SJCRH30 (cell line): ENCODE data around the gene PGC. TPM values are rescaled to one million over a fixed set of nuclear protein-coding genes. Genes with fewer than 3 reads are reported as not detected.

Experiments used
- DNase-seq, 2 experiments: peaks; one replicate each; pipeline ENCODE4 v3.0.0-alpha.2; 2015 to 2020
- H3K27ac ChIP-seq: fragments of 250-450 bp; sonication (Bioruptor Pico); 2 replicates; pipeline ENCODE4 v1.5.1; 2020; ENCODE audit warnings: mild to moderate bottlenecking, moderate library complexity
- H3K27me3 ChIP-seq: fragments of 250-450 bp; sonication (Bioruptor Pico); 2 replicates; pipeline ENCODE4 v1.5.1; 2020; ENCODE audit warnings: mild to moderate bottlenecking, moderate library complexity
- H3K36me3 ChIP-seq: fragments of 250-450 bp; sonication (Bioruptor Pico); 2 replicates; pipeline ENCODE4 v1.5.1; 2020; ENCODE audit warnings: mild to moderate bottlenecking, moderate library complexity
- H3K4me1 ChIP-seq: fragments of 250-450 bp; sonication (Bioruptor Pico); 2 replicates; pipeline ENCODE4 v1.5.1; 2020; ENCODE audit warnings: mild to moderate bottlenecking, moderate library complexity
- H3K4me3 ChIP-seq: fragments of 250-450 bp; sonication (Bioruptor Pico); 2 replicates; pipeline ENCODE4 v1.5.1; 2020; ENCODE audit warnings: mild to moderate bottlenecking, moderate library complexity
- H3K9me3 ChIP-seq: fragments of 250-450 bp; sonication (Bioruptor Pico); replicated peaks from 2 replicates; pipeline ENCODE4 v1.5.1; 2020; ENCODE audit warnings: mild to moderate bottlenecking, moderate library complexity
- total RNA-seq: library from RNA; depleted of rRNA; stranded (reverse); fragments of >200 nt; shearing (Covaris generic); gene quantifications from 2 replicates; pipeline ENCODE4 v1.2.3, GENCODE V29; 2014

Gene PGC
- total RNA-seq, 1 experiment from 2014 or later: not detected

DNA sequence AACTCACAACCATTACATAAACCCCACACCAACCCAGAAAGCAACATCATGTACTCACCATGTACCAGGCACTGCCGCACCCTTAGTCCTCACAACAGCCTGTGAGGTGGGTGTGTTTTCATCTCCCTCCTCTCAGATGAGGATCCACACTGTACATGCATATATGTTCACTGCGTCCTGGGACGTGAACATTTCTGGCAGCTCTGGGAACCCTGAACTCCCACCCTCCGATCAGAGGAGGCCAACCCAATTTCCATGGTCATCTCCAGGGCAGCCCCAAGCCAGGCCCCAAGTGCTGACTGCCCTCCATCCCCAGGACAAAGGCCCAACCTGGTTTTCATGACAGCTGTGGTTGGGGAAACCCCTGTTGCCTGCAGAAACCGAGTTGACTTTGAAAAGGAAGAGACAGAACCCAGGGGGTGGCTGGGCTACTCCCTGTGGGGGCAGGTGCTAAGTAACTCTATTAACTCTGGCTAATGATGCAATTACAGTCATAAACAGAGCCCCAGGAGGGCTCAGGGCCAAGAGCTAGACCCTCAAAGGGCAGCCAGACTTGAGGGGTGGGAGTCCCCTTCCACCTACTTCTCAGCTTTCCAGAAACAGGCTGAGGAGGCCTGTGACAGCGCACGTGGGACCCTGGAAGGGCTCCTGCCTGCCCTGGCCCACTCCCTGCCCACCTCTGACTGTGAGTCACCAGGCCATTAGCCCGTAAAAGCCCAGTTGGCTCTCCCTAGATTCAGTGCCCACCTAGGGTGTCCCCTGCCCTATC is 14.4 kb downstream of the PGC start:
- H3K27ac ChIP-seq: no peak overlapping the region
- peaks cover 6% of the 10 kb centered on the region; the same call in 1 of the 2 replicates for H3K4me1 ChIP-seq
- H3K4me3 ChIP-seq: no peak overlapping the region

DNA sequence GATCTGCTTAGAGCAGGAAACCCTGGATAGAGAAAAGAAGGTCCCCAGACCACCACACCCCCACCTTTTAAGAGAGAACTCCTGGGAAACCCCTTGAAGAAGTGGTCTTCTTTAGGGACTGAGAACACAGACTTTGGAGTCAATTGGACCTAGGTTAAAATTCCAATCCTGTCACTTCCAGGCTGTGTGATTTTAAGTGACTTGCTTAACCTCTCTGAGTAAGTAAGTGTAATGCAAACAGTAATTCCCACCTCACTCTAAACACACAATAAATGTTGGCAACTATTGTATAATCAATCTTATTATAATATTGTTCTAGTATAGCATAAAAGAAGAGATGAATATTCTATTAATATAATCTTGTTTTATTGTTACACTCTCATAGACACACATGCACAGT is 15.0 kb downstream of the PGC start:
- Histone ChIP-seq H3K9me3 (no peaks in the 10 kb centered on the region), H3K4me1 (peaks cover 6% of the 10 kb centered on the region; the same call in 1 of the 2 replicates), H3K27ac (no peak overlapping the region), H3K27me3 (peaks cover 26% of the 10 kb centered on the region), H3K4me3 (no peak overlapping the region), H3K36me3 (no peaks in the 10 kb centered on the region)
- DNase-seq: no peak

More for the DNA sequence above, 14.4 kb downstream of the PGC start:
- no peak for DNase-seq
- H3K36me3 ChIP-seq: no peaks in the 10 kb centered on the region
- H3K9me3 ChIP-seq: no peaks in the 10 kb centered on the region
- peaks cover 20% of the 10 kb centered on the region for H3K27me3 ChIP-seq

DNA sequence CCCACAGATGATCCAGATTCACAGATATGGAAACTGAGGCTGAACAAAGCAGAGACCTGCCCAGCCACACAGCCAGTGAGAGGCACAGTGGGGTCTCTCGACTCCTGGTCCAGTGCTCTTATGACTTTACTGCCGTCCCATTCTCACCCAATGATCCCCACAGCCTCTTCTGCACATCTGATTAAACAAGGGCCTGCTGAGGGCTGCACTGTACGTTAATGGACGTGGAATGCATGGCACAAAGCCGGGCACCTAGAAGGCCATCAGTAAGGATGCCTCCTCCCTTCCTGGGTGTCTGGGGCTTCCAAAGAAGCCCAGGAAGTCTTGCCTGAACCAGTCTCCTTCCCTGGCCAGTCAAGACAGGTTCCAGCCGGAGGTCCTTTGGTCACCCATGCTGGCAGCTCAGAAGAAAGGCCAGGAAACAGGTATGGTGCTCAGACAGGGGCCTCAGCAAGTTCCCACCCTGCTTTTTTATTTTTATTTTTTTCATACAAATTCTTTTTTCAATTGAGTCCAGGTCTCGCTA is 15.6 kb downstream of the PGC start:
- DNase-seq: no peak

DNA sequence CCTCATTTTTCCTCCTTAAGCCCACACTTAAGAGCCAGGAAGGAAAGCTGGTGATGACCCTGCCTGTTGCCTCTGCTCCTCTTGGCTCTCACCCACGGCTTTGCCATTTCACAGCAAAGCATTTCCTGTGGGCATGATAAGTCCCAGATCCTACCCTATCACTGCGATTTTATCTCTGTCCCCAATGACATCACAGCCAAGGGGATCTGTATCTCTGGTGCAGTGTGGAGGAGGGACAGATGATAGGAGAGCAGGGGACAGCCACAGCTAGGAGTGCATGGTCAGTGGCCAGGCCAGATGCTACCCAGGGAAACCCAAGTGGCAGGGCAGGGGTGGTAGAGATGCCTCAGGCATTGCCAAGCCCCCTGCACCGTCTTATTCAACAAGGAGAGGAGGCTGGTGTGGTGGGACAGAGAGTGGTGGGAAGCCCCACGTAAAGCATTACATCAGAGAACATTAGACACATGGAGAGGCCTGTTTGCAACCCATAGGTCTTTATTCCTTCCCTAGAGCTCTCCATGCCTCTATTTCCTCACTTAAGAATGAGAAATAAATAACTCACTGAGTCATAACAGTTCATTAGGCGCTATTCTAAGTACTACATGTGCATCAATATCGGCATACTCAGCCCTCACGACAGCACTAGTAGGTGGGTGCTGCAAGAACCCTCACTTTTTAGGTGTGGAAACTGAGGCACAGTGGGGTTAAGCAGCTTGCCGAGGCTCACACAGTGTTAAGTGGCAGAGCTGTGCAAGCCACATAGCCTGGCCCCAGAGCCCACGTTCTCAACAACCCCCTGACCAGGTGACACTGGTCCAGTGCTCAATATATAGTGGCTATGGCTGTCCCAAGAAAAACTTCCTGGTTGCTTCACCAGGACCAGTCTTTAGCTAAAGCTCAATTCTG is 16.4 kb downstream of the PGC start:
- no peak overlapping the region for H3K27ac ChIP-seq

More for the DNA sequence above, 15.6 kb downstream of the PGC start:
- Histone ChIP-seq H3K36me3 (no peaks in the 10 kb centered on the region), H3K9me3 (no peaks in the 10 kb centered on the region), H3K4me1 (peaks cover 6% of the 10 kb centered on the region; the same call in 1 of the 2 replicates), H3K27me3 (peaks cover 27% of the 10 kb centered on the region), H3K27ac (no peak overlapping the region), H3K4me3 (no peak overlapping the region)

DNA sequence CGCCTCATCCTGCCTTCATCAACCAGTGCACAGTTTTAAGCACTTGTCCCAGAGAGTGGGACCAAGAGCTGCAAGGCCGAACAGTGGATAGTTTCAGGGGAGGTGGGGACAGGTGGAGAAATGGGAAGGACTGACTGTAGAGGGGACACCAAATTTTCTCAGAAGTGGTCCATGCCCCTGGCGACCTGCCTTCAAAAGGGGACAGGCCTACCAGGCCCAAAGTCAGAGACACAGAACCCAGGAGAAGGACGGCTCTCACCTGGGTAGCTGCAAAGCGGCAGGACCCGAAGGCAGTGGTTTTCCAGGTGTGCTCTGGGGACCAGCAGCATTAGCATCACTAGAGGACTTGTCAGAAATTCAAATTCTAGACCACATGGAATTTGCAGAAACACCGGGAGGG is 17.6 kb downstream of the PGC start:
- no peaks in the 10 kb centered on the region for H3K9me3 ChIP-seq
- H3K4me1 ChIP-seq: 0 out of 2 replicates have a peak, but pooled peaks cover 3% of the 10 kb centered on the region
- H3K4me3 ChIP-seq: no peak overlapping the region
- DNase-seq: no peak
- H3K36me3 ChIP-seq: no peaks in the 10 kb centered on the region
- H3K27ac ChIP-seq: no peak overlapping the region
- H3K27me3 ChIP-seq: peaks cover 36% of the 10 kb centered on the region

More for the DNA sequence above, 16.4 kb downstream of the PGC start:
- peaks cover 4% of the 10 kb centered on the region; the same call in 1 of the 2 replicates for H3K4me1 ChIP-seq
- H3K36me3 ChIP-seq: no peaks in the 10 kb centered on the region
- no peak overlapping the region for H3K4me3 ChIP-seq
- DNase-seq: no peak
- H3K9me3 ChIP-seq: no peaks in the 10 kb centered on the region
- peaks cover 32% of the 10 kb centered on the region for H3K27me3 ChIP-seq

DNA sequence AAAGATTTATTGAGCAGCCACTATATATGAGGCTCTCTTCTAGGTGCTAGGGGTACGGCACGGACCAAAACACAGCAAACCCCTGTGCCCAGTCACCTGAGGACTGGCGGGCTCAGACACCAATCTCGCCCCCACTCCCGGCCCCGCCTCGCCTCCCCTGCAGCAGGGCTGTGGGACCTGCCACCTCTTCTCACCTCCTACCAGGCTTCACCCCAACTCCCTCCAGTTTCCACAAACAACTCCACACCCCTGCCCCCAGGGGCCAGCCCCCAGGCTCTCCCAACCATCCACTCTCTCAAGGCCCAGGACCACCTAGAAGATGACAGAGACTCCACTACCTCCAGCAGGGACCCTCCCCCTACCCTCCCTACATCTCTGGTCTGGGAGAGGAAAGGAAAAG is 18.2 kb downstream of the PGC start:
- no peaks in the 10 kb centered on the region for H3K36me3 ChIP-seq
- no peak overlapping the region for H3K4me3 ChIP-seq
- DNase-seq: no peak
- H3K9me3 ChIP-seq: no peaks in the 10 kb centered on the region
- 0 out of 2 replicates have a peak, but pooled peaks cover 3% of the 10 kb centered on the region for H3K4me1 ChIP-seq
- peaks cover 36% of the 10 kb centered on the region for H3K27me3 ChIP-seq
- H3K27ac ChIP-seq: no peak overlapping the region

DNA sequence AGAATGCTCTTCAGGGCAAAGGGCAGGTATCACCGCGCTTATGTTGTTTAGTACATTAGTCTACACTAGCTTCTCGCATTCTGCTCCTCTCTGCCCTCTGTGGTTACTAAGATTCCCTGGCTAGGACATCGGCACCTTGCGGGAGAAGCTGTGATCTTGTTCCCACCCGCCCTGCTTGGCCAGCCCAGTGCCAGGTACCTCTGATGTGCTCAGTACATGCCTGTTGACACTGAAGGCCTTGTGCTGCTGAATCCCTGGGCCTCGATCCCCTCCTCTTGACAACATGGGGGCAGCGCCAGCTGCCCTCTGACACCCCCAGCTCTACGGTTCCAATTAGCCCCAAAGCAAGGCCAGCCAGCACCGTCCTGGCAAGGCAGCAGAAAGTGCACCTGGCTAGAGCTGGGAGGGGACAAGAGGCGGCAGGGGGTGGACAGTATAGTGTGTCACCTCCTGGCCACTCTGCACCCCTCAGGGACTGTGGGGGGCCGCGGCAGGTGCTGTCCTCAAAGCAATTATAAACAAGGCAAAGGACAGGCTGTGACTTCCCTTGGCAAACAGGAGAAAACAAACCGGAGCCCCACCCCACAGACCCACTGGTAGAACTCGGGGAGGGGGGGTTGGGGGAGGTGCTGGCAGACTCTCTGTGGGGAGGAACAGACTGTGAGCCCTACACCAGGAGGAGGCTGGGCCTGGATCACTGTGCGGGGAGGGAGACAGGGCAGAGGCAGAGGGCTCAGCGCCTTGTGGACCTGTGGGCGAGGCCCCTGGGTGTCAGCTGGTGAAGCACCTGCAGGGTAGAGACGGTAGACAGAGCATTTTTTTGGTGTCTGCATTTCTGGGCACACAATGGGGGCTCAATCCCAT is 18.9 kb downstream of the PGC start:
- Histone ChIP-seq H3K27ac (no peak overlapping the region), H3K27me3 (peaks cover 39% of the 10 kb centered on the region), H3K4me3 (no peak overlapping the region), H3K4me1 (no peaks in the 10 kb centered on the region), H3K9me3 (no peaks in the 10 kb centered on the region), H3K36me3 (no peaks in the 10 kb centered on the region)
- no peak for DNase-seq

DNA sequence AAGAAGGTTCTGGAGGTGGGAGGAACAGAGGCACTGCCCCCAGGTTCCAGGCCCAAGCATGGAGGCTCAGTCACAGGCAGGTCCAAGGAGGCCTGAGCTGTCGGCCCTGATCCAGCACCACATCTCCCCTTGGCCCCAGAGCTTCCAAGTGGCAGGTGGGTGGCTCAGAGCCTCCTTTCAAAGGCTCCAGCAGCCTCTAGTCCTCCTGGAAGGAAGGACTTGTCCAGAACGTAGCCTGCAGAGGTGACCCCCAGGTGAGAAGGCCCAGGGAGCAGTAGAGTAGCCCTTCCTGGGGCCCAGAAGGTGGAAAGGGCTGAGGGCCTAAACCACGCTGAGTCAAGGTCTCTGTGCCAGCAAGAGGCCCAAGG is 19.5 kb downstream of the PGC start:
- DNase-seq: no peak
- no peaks in the 10 kb centered on the region for H3K9me3 ChIP-seq
- no peaks in the 10 kb centered on the region for H3K36me3 ChIP-seq
- no peak overlapping the region for H3K27ac ChIP-seq
- H3K4me1 ChIP-seq: no peaks in the 10 kb centered on the region
- peaks cover 39% of the 10 kb centered on the region for H3K27me3 ChIP-seq
- no peak overlapping the region for H3K4me3 ChIP-seq

DNA sequence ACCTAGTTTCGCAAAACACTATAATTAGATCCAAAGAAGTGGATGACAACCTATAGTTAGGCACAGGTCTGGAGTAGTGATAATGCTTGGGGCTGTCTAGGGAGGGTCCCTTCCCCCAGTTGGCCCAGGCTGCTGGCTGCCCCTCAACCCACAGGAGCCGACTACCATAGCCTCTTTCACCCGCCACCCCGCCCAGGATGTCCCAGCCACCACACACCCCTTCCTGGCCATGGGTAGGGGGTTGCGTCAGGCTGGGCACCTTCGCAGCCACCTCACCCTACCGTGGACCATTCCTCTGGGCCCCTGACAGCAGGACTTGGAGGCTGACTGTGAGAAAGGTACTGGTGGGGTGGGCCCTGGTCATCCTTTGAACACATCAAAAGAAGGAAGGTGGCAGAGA is 20.3 kb downstream of the PGC start:
- Histone ChIP-seq H3K27me3 (peaks cover 45% of the 10 kb centered on the region), H3K4me1 (no peaks in the 10 kb centered on the region), H3K9me3 (no peaks in the 10 kb centered on the region), H3K36me3 (no peaks in the 10 kb centered on the region), H3K4me3 (no peak overlapping the region), H3K27ac (no peak overlapping the region)
- no peak for DNase-seq

DNA sequence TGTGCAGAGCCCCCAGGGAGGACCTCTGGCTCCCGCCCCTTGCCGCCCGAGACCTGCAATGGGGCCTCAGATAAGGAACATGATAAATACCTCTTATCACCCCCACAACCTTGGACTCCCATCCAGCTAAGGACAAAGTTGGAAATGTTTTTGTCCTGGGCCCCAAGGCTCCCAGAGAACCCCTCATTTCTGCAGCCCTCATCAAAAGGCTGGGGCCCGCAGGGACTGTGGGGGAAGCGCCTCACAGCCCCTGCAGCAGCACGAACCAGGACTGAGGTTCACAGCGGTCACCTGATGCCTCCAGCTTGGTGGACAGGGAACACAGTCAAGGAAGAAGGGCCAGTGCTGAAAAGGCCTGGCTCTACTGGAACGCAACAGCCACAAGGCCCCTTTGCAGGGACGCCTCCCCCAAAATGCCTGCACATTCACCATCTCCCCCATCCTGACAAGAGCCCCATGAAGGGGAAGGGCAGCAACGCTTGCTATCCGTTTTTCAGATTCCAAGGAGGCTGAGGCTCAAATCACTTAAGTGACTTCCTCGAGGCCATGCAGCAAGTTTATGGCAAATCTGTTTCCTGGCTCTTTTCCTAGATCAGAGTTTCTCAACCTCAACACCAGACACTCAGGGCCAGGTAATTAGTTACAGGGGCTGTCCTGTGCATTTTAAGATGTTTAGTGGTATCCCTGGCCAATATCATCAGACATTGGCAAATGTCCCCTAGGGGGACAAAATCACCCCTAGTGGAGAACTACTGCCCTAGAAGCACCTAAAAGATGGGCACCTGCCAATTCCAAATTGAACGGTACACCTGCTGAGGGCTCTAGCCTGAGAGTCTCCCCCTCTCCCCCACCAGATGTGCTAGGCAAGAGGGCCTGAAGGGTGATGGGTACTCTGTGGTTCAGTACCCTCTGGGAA is 22.4 kb downstream of the PGC start:
- no peaks in the 10 kb centered on the region for H3K36me3 ChIP-seq
- no peaks in the 10 kb centered on the region for H3K9me3 ChIP-seq
- H3K27me3 ChIP-seq: peaks cover 45% of the 10 kb centered on the region
- no peak for DNase-seq
- no peak overlapping the region for H3K27ac ChIP-seq
- no peaks in the 10 kb centered on the region for H3K4me1 ChIP-seq
- no peak overlapping the region for H3K4me3 ChIP-seq

DNA sequence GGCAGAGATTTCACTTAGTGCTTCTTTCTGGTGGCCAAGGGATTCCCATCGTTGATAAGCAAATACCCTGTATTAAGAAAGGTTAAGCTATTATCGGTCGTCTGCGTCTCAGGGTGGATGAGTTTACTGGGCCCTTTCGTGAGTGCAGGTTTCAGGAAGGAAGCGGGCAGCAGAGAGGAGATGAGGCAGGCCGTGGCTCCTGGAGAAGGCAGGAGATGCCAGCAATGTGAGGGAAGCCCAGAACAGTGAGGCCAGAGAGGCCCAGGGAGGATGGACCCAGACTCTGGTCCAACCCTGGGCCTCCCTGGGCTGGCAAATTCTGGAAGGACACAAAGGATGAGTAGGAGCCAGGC is 23.0 kb downstream of the PGC start:
- no peak overlapping the region for H3K27ac ChIP-seq
- H3K4me3 ChIP-seq: no peak overlapping the region
- H3K27me3 ChIP-seq: peaks cover 39% of the 10 kb centered on the region
- H3K9me3 ChIP-seq: no peaks in the 10 kb centered on the region
- H3K36me3 ChIP-seq: no peaks in the 10 kb centered on the region
- H3K4me1 ChIP-seq: no peaks in the 10 kb centered on the region
- DNase-seq: no peak

DNA sequence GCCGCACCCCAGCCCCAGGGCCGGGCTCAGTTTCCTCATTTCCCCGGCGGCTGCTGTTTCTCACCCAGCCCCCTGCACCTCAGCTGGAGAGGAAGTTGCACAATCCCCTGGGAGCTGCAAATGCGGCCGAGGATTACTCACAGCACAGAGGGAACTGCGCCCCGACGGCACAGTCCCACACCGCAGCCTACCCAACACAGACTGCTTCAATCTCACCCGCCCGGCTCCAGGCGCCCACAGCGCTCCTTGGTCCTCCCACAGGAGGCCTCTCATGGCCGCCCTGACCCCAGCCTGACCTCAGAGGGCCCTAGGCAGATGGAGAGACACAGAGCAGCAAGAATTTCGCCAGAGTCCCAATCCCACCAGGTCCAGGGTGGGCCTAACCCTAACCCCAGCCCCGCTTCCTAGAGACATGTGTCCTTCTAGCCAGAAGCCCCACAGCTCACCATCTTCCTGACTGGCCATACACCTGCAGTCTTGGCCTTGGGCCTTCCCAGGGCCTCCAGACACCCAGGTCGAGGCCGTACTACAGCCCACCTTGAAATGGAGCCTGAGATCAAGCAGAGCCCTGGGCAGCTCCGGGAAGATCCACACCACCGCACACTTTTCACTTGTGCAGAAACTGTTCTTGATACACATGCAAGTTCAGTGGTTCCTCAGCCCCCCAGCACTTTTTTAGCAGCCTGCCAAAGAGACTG is 23.5 kb downstream of the PGC start:
- Histone ChIP-seq H3K9me3 (no peaks in the 10 kb centered on the region), H3K4me1 (no peaks in the 10 kb centered on the region), H3K4me3 (no peak overlapping the region), H3K36me3 (no peaks in the 10 kb centered on the region), H3K27me3 (peaks cover 34% of the 10 kb centered on the region), H3K27ac (no peak overlapping the region)
- DNase-seq: peak; percentile 46 to 54

DNA sequence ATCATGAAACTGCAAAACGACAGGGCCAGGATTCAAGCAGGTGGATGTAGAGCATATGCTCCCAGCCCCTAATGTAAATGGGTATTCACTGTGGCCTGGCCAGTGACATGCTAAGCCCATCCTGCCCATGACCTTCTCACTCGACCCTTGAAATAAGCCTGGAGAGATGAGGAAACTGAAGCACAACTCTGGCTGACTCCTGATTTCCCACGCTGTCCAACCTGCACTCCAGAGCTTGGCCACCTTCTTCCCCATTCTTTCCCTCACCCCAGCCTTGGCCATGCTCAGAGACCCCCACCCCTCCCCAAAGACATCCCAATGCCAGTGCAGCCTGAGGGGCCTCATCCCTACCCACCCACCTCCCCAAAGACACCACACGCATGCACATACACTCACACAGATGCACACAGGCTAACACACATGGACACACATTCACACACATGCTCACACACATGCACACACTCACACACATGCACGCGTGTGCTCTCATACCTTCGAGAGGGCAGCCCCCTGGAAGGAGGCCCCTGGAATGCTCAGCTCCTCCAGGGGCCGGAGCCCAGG is 24.1 kb downstream of the PGC start:
- no peak overlapping the region for H3K27ac ChIP-seq
- no peaks in the 10 kb centered on the region for H3K9me3 ChIP-seq
- no peaks in the 10 kb centered on the region for H3K36me3 ChIP-seq
- no peak overlapping the region for H3K4me3 ChIP-seq
- no peak for DNase-seq
- no peaks in the 10 kb centered on the region for H3K4me1 ChIP-seq
- H3K27me3 ChIP-seq: peaks cover 28% of the 10 kb centered on the region
